SH-SY5Y (cell line): ENCODE results near the gene ZNF697.

ENCODE experiments used
- GATA2 ChIP-seq: IDR thresholded peaks from 2 replicates; pipeline ENCODE4 v1.6.1; 2011; ENCODE audit warnings: mild to moderate bottlenecking, low read depth, low read length
- GATA3 ChIP-seq: IDR thresholded peaks from 2 replicates; pipeline ENCODE4 v1.6.1; 2011; ENCODE audit warnings: low read depth, mild to moderate bottlenecking, low read length, moderate library complexity

Gene ZNF697

DNA sequence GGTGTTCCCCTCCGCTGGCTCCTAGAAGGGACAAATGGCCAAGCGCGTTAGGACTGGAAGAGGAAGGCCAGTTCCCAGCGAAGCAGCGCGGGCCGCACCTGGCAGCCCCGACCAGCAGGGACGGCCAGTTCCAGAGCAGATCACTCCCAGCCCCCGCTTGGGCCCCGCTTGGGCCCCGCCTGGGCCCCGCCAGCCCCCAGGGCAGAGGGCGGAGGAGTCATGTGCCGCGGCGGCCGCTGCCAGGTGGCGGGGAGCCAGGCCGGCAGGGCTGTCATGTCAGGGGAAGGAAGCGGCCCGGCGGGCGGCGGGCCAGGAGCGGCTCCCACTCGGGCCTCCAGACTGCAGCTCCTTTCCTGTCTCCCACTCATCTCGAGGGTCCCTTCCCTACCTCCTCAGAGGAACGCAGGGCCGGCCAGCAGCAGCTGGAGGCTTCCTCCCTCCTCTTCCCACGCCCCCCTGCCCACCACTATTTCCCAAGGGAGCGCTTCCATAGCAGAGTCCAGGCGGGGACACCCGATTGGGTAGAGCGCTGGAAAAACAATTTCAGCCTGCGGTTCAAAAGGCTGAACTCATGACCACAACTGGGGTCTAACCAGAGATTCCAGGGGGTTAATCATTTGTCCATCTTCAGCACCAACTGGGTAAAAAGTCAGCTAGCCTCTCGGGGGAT, 16.5 kb downstream of the ZNF697 start:
- TF ChIP-seq GATA3 = no peak
- peak; percentile 14; the same call in 1 of the 2 replicates for TF ChIP-seq GATA2

DNA sequence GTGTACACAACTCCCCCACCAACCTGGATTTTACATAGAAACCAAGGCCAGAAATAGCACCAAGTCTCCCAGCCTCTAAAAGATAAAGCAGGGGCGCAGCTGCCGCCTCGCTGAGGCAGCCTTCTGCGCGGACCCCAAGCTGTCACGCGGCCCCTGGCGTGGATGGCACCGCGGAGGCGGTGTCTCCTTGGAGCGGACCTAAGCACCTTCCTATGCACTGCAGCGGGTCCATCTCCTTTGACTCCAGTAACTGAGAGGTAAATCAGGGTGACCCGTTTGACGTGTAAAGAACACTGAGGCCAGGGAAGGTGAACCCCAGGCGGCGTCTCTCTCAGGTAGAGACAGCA, 17.0 kb downstream of the ZNF697 start:
- no peak for TF ChIP-seq GATA2
- TF ChIP-seq GATA3 = no peak

DNA sequence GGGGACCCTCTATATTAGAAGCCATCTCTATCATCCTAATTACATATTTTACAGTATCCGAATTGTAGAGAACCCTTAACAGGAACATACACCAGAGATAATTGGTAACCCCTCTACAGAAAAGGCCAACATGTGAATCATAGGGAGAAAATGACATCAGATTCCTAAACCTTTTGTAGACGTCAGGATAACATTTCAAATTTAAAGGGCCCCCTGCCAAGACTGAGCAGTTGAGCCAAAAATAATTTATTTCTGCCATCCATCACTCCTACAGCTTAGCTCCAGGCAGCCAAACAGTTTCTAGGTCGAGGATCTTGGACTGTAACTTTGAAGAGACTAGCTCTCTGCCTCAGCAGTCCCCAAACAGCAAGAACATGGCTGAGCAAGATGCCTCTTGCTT, 21.2 kb downstream of the ZNF697 start:
- TF ChIP-seq GATA2 = no peak
- TF ChIP-seq GATA3 = no peak

DNA sequence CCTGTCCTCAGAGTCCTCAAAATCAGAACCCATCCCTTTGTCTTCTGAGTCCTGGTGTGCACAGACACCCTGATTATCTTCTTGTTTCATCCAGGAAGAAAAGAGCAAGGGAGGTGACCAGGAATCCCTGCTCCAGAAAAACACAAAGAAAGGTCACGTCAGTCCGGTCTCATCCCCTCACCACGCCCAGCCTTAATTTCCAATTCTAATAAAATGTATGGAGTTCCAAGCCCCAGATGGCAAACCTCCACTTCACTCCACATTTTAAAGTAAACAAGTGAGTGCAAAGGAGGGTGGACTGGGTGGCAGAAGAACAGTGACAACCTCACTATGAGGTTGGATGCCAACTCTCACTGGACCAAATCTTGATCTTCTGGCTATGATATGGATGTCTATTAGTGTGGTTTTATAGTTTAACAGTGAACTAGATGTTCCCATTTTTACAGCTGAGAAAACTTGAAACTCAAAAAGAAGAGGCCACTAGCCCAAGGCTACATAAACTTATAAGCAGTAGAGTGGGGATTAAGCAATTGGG, 22.0 kb downstream of the ZNF697 start:
- TF ChIP-seq GATA2 = no peak

DNA sequence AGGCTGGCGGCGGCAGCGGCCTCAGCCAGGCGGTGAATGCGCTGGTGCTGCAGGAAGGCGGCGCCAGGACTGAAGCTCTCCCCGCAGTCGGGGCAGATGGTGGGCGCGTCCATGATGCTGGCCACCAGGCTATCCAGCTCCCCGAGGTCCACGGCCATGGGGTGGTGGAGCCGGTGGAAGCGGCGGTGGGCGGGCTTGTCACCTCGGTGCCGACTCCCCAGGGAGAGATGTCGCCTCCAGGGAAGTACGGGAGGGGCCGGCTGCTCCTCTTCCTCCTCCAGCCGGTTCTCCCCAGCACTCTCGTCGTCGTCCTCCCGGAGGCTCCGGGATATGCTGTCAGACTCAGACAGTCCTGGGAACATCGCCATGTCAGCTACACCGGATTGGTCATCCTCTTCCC, 24.4 kb downstream of the ZNF697 start:
- no peak for TF ChIP-seq GATA2
- TF ChIP-seq GATA3 = no peak

DNA sequence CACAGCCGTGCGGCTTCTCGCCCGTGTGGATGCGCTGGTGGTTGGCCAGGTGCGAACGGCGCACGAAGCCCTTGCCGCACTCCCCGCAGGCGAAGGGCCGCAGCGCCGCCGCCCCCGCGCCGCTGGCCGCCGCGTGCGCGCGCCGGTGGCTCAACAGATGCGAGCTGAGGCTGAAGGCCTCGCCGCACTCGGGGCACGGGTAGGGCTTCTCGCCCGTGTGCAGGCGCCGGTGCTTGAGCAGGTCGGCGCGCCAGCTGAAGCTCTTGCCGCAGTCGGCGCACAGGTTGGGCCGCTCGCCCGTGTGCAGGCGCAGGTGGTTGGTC, 24.9 kb downstream of the ZNF697 start:
- TF ChIP-seq GATA3 (no peak), GATA2 (no peak)

DNA sequence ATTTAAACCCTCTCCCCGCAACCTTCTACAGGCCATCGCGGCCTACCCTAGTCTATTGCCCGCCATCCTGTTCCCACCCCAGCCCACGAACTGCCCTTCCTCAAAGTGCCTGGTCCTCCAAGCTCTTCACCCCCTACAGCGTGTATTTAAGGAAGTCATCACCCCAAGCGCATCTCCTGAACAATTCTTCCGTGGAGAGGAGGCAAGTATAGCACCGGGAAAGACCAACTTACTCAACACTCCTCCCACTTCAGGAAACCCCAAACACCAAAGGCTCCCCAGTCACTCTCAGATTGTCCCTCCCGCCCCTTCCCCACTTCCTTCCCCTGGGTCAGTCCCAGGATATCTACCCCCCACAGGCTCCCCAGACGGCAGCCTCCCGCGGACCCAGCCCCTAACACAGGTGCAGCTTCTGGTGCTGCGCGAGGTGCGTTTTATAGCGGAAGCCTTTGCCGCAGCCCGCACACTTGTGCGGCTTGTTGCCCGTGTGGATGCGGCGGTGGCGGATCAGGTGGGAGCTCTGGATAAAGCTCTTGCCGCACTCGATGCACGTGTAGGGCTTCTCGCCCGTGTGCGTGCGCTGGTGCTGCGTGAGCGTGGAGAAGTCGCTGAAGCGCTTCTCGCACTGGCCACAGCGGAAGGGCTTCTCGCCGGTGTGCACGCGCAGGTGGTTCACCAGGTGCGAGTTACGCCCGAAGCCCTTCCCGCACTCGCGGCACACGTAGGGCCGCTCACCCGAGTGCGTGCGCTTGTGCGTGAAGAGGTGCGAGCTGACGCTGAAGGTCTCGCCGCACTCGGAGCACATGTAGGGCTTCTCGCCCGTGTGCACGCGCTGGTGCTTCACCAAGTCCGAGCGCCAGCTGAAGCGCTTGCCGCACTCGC, 25.5 kb downstream of the ZNF697 start:
- no peak for TF ChIP-seq GATA2
- TF ChIP-seq GATA3 = no peak

DNA sequence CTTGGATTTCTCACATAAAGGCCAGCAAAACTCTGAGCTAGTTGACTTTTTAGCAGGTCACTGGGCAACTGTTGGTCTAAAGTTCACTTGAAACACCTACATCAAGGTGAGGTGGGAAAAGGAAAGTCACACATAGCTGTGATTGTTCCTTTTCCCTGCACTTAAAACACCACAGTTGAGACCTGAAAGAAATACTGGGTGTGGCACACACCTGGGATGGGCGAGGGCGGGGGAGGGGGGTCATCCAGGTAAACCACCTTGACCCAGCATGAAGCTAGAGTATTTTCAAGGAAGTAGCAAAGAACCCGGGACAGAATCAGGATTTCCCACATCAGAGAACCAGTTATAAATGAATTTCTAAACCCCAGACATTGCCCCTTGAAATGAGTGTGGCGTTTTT, 26.4 kb downstream of the ZNF697 start:
- TF ChIP-seq GATA2 = no peak
- TF ChIP-seq GATA3 = no peak

DNA sequence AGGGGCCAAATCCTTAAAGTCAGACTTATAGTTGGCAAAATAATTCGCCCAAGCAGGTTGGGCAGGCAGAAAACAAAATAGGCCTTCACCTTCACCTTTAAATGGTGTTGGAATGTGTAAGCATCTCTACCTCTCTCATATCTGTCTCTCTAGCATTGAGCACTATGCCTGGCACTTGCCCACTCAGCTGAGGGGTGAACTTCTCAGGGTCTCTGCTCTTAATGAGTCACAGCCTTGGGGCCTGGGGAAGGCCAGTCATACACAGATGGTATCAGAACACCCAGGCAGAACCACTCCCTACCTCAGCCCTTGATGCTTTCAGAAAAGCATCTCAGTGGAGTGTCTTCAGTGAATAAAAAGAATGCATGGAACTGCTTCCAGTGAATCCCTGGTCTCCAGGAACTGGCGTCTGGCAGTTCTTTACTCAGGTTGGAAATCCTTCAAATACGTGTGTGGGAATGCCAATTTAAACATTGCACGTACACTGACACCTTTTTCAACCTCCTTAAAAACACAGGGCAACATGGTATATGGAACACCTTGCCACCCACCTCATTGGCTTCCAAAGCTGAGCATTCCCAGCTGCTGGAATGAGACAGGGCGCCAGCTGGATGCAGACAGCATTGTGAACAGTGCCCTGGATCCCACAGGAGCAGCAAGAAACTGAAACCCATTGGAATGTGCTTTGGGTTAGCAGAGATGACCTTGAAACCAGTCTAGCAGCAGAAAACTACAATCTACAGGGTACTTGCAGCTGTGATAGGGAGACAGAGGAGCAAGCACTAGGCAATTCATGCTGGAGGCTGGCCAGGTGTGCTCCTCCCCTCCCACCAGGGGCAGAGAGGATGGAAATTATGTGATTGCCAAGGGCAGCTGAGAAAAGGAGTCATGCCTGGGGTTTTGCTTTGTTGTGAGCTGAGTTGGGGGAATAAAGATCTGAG, 30.0 kb downstream of the ZNF697 start:
- no peak for TF ChIP-seq GATA3
- no peak for TF ChIP-seq GATA2

DNA sequence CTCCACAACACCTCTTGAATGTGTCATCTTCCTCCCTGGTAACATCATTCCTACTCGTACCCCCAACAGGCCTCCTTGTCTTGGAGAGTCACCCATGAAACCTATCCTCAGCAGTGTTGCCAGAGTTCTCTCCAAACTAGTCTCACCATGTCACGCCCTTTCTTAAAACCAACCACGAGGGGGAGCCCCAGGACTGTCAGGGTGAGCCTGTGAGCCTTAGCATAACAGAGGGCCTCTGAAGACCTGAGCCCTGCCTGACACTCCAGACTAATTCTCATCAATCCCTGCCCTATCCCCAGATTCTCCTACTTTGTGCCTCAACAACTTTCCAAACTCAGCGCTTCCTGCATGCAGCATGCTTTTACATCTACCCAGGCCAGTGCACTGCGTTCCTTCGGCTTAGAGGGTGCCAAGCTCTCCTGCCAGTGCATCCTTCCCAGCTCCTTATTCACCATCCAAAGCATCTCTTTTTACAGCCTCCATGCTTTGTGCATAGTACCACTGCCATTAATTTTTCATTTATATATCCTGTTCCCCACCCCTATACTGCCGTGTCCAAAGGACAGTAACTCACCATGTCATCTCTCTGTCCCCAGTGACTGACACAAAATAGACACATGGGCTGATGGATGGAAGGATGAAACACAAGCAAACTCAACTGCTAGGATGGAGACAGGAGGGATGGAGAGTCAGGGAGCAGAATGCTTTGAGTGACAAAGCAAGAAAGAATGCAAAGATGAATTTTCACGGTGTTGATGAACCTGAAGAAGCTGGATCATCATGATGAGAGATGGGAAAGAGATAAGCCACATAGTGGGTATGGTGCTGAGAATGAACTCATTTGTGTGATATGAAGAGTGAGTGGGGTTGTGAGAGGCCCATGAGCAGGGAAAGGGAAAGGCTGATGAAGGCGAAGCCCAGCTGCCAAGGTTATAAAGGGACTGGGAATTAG, 34.0 kb downstream of the ZNF697 start:
- TF ChIP-seq GATA3 = no peak
- TF ChIP-seq GATA2 = no peak

DNA sequence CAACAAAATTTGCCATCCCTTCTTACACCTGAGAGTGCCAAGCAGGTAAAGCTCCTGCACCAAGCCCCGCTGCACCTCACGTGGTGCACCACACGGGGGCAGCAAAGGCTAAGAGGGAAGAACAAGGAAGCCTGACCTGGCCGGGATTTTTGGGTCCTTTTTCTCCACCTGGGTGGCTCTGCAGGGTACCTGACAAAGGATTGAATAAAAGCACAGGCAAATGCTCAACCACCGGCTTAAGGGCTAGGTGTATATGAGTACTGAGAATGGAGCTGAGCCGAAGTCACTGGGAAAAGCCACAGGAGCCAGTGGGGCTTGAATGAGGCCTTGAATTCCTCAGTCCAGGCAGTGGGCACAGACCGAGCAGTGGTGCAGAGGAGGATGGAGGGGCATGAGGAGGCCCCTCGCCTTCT, 36.4 kb downstream of the ZNF697 start:
- no peak for TF ChIP-seq GATA2
- no peak for TF ChIP-seq GATA3

DNA sequence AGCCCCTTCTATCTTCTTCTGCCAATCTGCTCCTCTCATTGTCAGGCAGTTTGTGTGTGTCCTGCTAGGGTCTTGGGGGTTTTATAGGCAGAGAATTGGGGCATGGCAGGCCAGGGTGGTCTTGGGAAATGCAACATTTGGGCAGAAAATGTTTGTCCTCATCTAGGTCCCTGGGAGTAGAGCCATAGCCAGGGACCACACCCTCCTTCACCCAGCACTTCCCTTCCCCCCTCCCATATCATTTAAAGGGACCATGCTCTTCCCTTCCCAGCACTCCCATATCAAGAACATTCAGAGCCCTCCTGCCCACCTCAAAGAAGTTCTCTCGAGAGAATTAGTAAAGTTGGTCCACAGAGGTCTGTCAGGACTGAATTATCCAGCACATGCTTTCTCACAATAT, 41.7 kb downstream of the ZNF697 start:
- TF ChIP-seq GATA3 (no peak), GATA2 (no peak)

DNA sequence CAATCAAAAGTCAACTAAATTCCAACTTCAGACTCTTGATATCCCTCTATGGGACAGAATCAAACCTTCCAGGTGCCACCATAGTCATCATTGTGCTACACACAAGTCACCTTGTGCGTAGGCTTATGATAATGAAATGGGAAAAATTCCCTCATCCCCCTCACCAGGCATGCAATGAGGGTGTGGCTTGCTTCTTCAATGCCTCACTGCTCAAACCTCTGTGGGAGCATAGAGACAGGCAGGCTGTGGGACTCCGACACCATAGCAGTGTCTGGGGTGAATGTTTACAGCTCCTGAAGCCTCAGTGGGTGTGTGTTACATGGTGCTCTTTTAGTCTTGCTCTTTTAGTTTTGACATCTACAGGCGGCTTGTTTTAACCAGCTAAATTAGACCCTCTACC, 42.4 kb downstream of the ZNF697 start:
- TF ChIP-seq GATA2 (no peak), GATA3 (no peak)
